HG03159 (cell line): Measurements from ENCODE around the gene STIM2.

Experiments used
- ATAC-seq: cut with Tn5 transposase; IDR thresholded peaks from one replicate; pipeline ENCODE4 v1.9.1; 2021; ENCODE audit warnings: mild to moderate bottlenecking, moderate library complexity; ENCODE audit not compliant: unreplicated experiment

The STIM2 gene

DNA sequence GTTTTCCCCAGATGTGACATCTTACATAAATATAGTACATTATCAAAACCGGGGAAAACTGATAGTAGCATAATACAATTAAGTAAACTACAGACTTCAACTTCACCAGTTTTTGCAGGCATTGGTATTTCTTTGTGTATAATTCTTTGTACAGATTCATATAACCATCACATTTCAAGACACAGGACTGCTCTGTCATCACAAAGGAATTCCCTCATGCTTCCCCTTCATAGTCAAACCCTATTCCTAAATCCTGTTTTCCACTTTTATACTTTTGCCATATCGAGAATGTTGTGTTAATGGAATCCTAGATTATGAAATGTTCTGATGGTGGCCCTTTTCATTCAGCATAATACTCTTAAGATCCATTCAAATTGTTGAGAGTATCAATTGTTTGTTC, 36.0 kb downstream of the STIM2 start:
- ATAC-seq, result no peak

DNA sequence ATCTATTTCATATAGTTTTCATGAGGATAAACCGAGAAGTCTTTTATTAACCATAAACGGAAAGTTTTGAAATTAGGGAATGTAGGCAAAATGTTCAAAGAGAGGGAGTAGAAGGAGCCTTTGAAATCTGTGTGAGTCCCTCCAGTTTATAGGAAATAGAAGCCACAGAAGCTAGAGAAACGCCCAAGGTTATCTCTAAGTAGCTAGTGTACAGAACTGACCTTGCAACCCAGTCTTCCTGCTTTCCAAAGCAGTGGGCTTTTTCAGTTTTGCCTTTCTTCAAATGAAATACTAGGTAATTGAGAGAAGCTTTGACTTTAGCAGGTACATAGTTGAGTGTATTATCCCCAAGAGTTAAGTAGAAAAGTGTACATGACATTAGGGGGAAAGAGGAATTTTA, 39.4 kb downstream of the STIM2 start:
- no peak for ATAC-seq

- ATAC-seq, result no peak
Observed at GRCh38 chr4:26900765-26901164, 40.1 kb downstream of the STIM2 start.

- ATAC-seq, result no peak
Observed at GRCh38 chr4:26905172-26905571, 44.5 kb downstream of the STIM2 start.

DNA sequence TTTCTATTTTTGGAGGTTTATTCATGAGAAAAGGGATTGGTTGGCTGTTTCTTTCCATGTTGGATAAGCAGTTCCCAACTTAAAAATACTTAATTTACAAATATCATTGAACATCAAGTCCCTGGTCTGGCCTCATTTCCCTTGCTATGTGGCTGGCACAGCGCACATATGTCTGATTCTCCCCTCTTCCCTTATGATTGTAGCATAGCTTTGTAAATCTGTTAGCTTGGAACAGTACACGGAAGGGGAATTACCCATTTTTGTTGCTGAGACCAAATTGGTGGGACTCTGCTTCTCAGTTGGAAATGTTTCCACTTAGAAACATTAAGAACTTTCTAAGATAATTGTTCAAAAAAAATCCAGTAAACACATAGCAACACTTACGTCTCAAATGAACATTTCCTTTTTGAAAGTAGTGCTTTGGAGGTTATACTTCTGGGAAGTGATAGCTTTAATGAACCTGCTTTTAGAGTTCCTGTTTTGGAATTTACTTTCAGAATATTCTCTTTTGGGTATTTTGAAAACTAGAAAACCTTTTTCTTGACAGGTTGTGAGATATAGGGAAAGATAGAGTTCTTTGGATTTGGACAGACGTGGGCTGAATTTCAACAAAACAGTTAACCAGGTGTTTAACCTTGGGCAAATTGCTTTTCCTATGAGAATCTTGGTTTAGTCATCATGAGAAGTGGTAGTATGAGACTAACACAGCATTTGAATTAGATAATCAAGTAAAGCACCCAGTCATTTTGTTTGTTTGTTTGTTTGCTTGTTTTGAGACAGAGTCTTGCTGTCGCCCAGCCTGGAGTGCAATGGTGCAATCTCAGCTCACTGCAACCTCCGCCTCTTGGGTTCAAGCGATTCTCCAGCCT, 47.3 kb downstream of the STIM2 start:
- ATAC-seq, result no peak

DNA sequence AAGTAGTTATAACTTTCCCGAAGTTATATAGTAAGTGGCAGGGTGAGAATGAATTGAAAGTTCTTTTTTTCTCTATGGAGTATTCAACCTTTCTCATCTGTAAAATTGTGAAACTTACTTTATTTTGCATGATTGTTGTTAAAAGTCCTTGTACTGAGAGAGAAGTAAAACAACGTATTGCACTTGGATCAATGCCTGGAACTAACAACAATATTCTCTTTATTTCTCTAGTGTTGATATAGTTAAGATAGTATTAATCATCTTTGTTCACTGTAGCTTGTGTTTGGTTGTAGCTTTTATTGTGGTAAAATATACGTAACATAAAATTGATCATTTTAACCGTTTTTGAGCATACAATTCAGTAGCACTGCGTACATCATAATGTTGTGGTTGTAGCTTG, 48.7 kb downstream of the STIM2 start:
- ATAC-seq, result no peak

DNA sequence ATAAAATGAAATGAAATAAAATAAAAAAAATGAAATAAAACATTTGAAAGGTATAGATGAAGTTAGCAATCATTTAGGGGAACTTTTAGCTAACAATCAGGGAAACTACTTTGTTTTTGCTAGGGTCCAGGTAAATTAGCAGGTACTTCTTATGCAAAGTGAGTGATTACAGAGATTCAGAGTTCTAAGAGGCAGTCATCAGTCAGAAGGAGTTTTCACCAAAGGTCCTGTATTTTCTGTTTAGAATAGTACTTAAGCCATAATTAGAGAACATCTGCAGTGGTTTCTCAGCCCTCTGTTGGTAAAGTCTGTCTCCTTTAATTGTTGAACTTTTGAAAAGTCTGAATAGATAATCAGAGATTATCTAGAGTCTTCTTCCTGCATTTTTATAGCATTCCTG, 50.6 kb downstream of the STIM2 start:
- no peak for ATAC-seq

- no peak for ATAC-seq
Observed at GRCh38 chr4:26912069-26912468, 51.4 kb downstream of the STIM2 start.

DNA sequence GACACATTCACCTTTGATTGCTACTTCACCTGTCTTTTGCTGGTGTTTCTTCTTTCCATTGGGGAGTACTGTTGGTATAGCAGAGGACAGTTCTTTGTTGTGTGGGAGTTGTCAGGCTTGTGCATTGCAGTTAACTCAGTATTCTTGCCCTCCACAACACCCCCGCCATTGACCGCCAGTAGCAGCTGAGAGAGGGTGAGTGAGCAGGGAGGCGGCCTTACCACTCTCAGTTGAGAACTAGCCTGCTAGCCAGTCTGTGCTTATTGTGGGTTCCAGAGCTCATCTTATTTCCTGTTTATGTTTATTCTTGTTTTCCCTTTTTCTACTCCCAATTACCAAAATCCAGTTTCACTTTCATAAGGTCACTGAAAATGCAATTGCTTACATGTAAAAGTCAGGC, 52.2 kb downstream of the STIM2 start:
- ATAC-seq, result peak; percentile 51

GRCh38 chr4:26916195-26916594, 55.6 kb downstream of the STIM2 start:
- no peak for ATAC-seq

- no peak for ATAC-seq
Observed at GRCh38 chr4:26930964-26931363, 70.3 kb downstream of the STIM2 start.

GRCh38 chr4:26931451-26931850, 70.8 kb downstream of the STIM2 start:
- ATAC-seq, result no peak

DNA sequence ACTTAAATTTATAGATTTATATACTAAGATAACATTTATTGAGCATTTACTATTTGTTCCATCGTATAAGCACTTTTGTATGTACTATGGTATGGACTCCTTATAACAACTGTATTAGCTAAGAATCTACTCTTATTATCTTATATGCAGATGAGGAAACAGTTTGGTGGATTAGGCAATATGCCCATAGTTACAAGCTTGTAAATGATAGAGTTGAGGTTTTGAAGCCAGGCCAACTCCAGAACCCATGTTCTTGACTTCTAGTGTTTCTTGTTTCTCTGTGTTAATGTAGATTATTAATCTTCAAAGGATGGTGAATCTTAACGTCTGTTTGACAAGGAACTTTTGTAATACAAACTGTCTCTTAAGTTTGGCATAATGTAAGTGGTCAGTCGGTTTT, 71.3 kb downstream of the STIM2 start:
- ATAC-seq, result no peak

GRCh38 chr4:26935397-26935796, 74.8 kb downstream of the STIM2 start:
- no peak for ATAC-seq

DNA sequence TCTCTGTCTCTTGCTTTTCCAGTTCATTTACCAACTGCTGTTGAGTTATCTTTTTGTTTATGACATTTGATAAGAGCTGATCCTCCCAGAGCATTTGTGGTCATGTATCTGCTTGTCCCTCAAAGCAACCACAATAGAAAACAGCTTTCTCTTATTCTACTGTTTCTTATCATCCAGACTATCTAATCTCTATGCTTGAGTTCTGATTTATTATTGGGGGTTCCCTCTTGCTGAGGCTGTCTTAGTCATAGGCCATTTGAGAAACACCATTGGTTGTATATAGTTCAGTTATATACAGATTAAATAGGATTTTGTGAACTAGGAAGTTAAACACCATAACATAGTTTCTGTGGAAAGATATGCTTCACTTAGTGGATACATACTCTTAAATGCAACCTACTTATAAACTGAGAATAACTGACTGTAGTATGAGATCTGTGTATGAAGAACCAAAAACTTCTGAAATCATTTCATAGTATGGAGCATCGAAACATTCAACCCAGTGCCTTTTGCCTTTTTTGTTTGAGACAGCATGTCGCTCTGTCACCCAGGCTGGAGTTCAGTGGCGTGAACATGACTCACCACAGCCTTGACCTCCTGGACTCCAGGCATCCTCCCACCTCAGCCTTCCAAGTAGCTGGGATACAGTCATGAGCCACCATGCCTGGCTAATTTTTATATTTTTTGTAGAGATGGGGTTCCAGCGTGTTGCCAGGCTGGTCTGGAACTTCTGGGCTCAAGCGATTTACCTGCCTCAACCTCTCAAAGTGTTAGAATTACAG, 75.8 kb downstream of the STIM2 start:
- ATAC-seq, result no peak

DNA sequence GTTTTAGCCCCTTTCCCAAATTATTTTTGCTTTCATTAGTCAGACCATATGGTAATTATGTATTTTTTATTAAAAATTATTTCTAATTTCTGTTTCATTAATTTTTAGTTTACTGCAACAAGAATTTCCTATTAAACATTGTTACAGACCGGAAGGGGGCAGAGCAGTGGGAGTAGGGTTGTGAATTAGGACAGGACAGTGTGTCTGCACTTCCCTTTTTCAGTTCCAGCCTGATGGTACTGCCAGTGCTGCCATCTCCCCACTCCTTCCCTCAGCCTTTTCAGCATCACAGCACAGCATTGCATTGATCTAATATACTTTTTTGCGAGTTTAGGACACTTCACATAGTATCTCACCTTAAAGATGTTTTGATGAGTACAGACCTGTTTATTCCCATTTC, 76.5 kb downstream of the STIM2 start:
- no peak for ATAC-seq

GRCh38 chr4:26937567-26937966, 76.9 kb downstream of the STIM2 start:
- no peak for ATAC-seq

DNA sequence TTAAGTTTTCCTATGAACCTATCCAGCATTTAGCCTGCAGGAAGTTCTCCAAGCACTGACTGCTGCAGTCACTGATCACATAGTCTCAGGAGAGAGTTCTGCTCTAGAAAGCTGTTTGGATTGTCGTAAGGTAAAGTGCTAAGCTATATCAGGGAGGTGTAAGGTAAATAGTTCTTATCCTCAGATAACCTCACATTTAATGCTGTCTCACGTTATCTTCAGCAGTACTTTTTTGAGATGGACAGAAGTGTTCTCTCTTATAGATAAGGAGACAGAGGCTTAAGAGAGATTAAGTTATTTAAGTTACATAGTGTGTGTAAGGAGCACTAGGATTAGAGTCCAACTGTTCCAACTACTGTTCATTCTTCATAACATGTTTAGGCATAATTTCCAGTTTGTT, 77.9 kb downstream of the STIM2 start:
- no peak for ATAC-seq

DNA sequence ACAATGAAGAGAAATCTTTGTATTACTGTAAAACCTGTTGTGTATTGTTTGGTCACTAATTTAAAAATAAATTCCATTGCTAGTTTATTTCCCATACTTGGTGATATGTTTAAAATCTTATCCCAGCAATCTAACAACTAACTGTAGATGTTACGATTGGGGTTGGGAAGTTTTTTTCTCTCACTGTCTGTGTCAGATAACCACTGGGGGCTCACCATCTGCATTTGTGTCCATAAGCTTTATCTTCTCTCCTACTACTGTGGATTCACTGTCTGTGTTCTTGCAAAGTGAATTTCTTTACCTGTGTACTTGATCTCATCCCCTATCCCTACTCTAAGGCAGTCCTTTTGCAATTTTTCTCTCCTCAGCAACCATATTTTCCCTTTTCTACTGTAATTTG, 81.3 kb downstream of the STIM2 start:
- ATAC-seq, result no peak

DNA sequence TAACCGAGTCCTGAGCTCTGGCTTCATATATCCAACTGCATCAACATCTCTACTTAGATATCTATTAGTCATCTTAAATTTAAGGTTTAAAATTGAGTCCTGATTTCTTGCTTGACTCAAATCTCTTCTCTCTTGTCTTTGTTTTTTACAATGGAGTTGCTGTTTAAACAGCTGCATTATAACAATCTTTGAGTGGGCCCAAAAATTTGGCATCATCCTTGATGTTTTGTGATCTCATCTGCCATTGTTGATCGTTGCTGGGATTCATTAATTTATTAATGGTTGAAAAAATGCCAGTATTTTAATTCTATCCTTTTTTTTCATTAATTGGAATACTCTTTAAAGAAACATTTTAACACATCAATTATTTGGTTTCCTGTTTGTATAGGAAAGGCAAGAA, 82.2 kb downstream of the STIM2 start:
- no peak for ATAC-seq

GRCh38 chr4:26943391-26943790, 82.8 kb downstream of the STIM2 start:
- no peak for ATAC-seq

- ATAC-seq, result no peak
Observed at GRCh38 chr4:26945794-26946193, 85.2 kb downstream of the STIM2 start.
